PFSK-1 (cell line): ENCODE data around the gene DSTYK.

Experiments
- POLR2AphosphoS5 ChIP-seq: IDR thresholded peaks from 2 replicates; pipeline ENCODE4 v1.6.1; 2012; ENCODE audit warnings: low read depth, mild to moderate bottlenecking, control low read depth, low read length, moderate library complexity
- TF ChIP-seq, protein P1 (sequence below), 2 experiments: IDR thresholded peaks; 2 replicates each; pipeline versions ENCODE4 v1.6.1 to v1.8.0; 2011 to 2012; ENCODE audit warnings: low read depth in 2 of 2, low read length in 2 of 2, control low read depth in 1 of 2, inconsistent platforms in 1 of 2, mild to moderate bottlenecking in 1 of 2, moderate library complexity in 1 of 2; ENCODE audit not compliant: insufficient read depth in 1 of 2

DNA sequence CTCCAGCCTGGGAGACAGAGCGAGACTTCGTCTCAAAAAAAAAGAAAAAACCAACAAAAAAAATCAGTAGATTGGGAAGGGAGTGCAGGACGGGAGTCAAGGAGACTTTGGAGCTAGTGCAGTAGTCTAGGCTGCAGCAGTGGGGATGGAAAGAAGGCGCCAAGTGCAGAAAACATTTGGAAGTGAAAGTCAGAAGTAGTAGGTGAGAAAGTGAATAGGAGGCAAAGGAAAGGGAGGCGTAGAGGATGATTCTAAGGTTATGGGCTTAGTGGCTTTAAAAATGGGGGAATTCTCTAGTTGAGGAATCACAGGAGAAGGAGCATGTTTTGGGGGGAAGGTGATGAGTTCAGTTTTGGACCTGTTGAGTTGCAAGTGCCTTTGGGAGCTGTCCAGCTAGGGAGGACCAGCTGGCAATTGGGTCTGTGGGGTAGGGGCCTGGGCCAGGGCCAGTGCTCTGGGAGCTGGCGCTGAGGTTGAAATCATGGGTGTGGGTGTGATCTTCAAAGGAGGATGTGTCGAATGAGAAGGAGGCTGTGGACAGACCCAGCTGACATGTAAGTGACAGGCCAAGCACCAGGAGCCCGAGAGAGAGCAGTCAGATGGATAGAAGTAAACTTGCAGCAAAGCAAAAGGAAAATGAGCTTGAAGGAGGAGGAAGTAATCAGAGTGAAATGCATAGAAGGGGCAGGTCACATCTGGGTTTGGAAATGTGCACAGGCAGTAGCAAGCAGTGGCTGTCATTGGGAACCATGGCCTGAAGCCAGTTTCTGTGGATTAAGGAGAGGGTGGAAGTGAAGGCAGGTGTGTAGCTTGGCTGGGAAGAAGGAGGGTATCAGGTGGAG, 32.1 kb upstream of the DSTYK start:
- no peak for TF ChIP-seq POLR2AphosphoS5
- TF ChIP-seq, protein P1, sequence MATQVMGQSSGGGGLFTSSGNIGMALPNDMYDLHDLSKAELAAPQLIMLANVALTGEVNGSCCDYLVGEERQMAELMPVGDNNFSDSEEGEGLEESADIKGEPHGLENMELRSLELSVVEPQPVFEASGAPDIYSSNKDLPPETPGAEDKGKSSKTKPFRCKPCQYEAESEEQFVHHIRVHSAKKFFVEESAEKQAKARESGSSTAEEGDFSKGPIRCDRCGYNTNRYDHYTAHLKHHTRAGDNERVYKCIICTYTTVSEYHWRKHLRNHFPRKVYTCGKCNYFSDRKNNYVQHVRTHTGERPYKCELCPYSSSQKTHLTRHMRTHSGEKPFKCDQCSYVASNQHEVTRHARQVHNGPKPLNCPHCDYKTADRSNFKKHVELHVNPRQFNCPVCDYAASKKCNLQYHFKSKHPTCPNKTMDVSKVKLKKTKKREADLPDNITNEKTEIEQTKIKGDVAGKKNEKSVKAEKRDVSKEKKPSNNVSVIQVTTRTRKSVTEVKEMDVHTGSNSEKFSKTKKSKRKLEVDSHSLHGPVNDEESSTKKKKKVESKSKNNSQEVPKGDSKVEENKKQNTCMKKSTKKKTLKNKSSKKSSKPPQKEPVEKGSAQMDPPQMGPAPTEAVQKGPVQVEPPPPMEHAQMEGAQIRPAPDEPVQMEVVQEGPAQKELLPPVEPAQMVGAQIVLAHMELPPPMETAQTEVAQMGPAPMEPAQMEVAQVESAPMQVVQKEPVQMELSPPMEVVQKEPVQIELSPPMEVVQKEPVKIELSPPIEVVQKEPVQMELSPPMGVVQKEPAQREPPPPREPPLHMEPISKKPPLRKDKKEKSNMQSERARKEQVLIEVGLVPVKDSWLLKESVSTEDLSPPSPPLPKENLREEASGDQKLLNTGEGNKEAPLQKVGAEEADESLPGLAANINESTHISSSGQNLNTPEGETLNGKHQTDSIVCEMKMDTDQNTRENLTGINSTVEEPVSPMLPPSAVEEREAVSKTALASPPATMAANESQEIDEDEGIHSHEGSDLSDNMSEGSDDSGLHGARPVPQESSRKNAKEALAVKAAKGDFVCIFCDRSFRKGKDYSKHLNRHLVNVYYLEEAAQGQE (IDR thresholded peaks at IDR 0.05; ENCODE audit: insufficient read depth in 1 of 2, low read depth in 2 of 2, low read length in 2 of 2): peak; percentile 25 to 52; a peak in 1 of 4 replicates
